Suprapubic skin (tissue), 4 donors: Measurements from ENCODE around the gene RTL10. TPM values are rescaled to one million over a fixed set of nuclear protein-coding genes. Genes with fewer than 3 reads are reported as not detected.

ENCODE experiments used
- DNase-seq, 2 donors: peaks; one replicate each; pipeline ENCODE4 v3.0.0-alpha.2; 2019; ENCODE audit warnings: low spot score in 2 of 2
- H3K27ac ChIP-seq: fragments of 200-600 bp; sonication (generic); one replicate; pipeline ENCODE4 v1.5.1; 2019
- H3K27me3 ChIP-seq: fragments of 200-600 bp; sonication (generic); one replicate; pipeline ENCODE4 v1.5.1; 2019
- H3K36me3 ChIP-seq: fragments of 200-600 bp; sonication (generic); one replicate; pipeline ENCODE4 v1.5.1; 2019
- H3K4me1 ChIP-seq: fragments of 200-600 bp; sonication (generic); one replicate; pipeline ENCODE4 v1.5.1; 2019
- H3K4me3 ChIP-seq: fragments of 200-600 bp; sonication (generic); one replicate; pipeline ENCODE4 v1.5.1; 2019; ENCODE audit warnings: mild to moderate bottlenecking
- H3K9me3 ChIP-seq: fragments of 200-600 bp; sonication (generic); one replicate; pipeline ENCODE4 v1.5.1; 2019
- EP300 ChIP-seq: sonication (generic); formaldehyde crosslinking; IDR thresholded peaks from one replicate; pipeline ENCODE4 v1.6.1; 2017; ENCODE audit warnings: antibody characterized with exemption
- POLR2A ChIP-seq, 2 donors: fragments of 450-650 bp; IDR thresholded peaks; one replicate each; pipeline ENCODE4 v1.6.1; 2017; ENCODE audit warnings: antibody characterized with exemption in 2 of 2, mild to moderate bottlenecking in 2 of 2, moderate library complexity in 2 of 2
- POLR2AphosphoS5 ChIP-seq, 3 donors: sonication (generic); formaldehyde crosslinking; IDR thresholded peaks; one replicate each; pipeline ENCODE4 v1.6.1; 2017; ENCODE audit warnings: antibody characterized with exemption in 3 of 3
- WGBS: methylation state at CpG from one replicate; pipeline ENCODE4 v1.1.5; 2018; 5-methylcytosine and 5-hydroxymethylcytosine counted together
- total RNA-seq, 4 donors: library from RNA; depleted of rRNA; stranded (reverse); fragments of >200 nt; gene quantifications; one replicate each; pipeline ENCODE4 v1.1.0, GENCODE V29; 2016
- TF ChIP-seq, protein P1 (sequence below), 2 donors: fragments of 200-600 bp in 1 of 2; fragments of 450-650 bp in 1 of 2; sonication (generic) in 1 of 2; IDR thresholded peaks; one replicate each; pipeline ENCODE4 v1.5.1; 2016 to 2019; ENCODE audit warnings: antibody characterized with exemption in 2 of 2, mild to moderate bottlenecking in 1 of 2, moderate library complexity in 1 of 2

Gene RTL10, protein sequence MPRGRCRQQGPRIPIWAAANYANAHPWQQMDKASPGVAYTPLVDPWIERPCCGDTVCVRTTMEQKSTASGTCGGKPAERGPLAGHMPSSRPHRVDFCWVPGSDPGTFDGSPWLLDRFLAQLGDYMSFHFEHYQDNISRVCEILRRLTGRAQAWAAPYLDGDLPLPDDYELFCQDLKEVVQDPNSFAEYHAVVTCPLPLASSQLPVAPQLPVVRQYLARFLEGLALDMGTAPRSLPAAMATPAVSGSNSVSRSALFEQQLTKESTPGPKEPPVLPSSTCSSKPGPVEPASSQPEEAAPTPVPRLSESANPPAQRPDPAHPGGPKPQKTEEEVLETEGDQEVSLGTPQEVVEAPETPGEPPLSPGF
- 10 to 100 TPM; 21.8 to 46.2 (median 32.4) TPM for total RNA-seq

DNA sequence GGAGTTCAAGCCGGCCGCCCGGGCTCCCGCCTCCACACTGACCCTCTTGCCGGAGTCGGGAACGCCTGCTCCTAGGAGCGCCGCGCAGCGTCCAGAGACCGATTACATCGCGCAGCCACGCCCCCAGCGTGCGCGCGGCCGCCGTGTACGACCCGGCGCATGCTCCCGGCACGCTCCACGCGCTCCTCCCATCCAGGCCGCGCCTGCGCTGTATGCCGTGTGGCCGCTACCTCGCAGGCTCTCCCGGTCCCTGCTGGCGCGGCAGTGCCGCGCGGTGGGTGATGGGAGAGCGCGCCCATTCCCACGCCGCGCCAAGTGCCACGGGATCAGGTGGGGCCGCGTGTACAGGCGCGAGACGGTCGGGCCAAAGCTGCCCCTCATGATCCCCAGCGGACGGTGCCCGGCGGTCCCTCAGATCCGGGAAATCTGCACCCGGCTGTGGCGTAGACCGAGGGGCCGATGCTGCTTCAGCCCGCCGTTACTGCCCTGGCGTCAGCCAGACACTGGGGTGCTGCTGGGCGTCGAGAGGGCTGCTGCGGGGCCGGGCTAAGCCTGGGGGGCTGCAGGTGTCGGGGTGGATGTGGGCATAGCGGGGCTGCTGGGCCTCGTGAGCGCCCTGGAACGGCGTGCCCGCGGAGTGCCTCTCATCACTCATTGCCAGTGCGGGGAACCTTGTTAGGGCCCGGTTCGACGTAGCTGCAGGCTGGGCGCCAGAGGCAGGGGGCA is at the start of gene RTL10, which contains the start of gene GNB1L:
Gene RTL10, minus strand, starts transcription at position 97 of the 726 bp plus-strand sequence. CDS start 2,613 bp downstream, outside the sequence.
Gene GNB1L, minus strand, starts transcription at position 97 of the 726 bp plus-strand sequence. CDS start 33,519 bp downstream, outside the sequence.
- H3K9me3 ChIP-seq: no peaks in the 10 kb centered on the region
- H3K36me3 ChIP-seq: peaks cover 17% of the 10 kb centered on the region
- 0% methylated on average over 14 of the region's 81 CpGs for WGBS
- peak within 1 kb of the TSS; percentile 95 for H3K4me3 ChIP-seq
- peak; percentile 96 for DNase-seq
- TF ChIP-seq POLR2A (IDR thresholded peaks at IDR 0.05): peak; percentile 76 to 84
- TF ChIP-seq, protein P1, sequence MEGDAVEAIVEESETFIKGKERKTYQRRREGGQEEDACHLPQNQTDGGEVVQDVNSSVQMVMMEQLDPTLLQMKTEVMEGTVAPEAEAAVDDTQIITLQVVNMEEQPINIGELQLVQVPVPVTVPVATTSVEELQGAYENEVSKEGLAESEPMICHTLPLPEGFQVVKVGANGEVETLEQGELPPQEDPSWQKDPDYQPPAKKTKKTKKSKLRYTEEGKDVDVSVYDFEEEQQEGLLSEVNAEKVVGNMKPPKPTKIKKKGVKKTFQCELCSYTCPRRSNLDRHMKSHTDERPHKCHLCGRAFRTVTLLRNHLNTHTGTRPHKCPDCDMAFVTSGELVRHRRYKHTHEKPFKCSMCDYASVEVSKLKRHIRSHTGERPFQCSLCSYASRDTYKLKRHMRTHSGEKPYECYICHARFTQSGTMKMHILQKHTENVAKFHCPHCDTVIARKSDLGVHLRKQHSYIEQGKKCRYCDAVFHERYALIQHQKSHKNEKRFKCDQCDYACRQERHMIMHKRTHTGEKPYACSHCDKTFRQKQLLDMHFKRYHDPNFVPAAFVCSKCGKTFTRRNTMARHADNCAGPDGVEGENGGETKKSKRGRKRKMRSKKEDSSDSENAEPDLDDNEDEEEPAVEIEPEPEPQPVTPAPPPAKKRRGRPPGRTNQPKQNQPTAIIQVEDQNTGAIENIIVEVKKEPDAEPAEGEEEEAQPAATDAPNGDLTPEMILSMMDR (IDR thresholded peaks at IDR 0.05): no peak
- TF ChIP-seq EP300: no peak
- TF ChIP-seq POLR2AphosphoS5 (IDR thresholded peaks at IDR 0.05): peak; percentile 28 to 93 (median 73)
- H3K27me3 ChIP-seq: no peaks in the 10 kb centered on the region
- H3K4me1 ChIP-seq: peaks cover 60% of the 10 kb centered on the region
- H3K27ac ChIP-seq: peak within 1 kb of the TSS; percentile 88

DNA sequence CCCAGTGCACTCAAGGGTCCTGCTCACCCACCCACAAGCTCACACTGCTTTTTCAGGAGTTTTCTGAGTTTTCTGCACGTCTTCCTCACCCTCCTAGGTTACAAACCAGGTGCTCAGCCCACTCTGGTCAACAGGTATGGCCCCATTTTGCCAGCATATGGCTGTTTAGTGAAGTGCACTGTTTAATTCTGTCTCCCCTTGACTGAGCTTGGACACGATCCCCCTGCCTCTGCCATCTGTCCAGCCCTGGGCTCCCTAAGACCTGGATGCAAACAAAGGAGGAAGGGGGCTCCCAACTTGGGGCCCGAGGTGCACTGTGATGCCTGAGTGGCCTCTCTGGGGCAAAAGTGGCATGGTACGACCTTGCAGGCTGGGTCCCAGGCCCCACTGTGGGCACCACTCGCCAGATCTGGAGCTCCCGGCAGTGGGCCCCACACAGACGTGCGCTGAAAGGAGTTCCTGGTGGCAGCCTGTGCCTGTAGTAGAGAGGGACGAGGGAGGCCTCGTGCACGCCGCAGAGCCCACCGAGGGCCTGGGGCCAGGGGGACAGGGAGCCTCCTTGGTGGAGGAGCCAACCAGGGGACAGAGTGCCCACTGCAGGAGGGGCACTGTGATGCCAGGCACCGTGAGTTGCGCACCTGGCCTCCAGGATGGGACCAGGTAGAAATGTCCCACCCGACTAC is 49.6 kb upstream of the RTL10 start:
- peaks cover 27% of the 10 kb centered on the region for H3K36me3 ChIP-seq
- no peak overlapping the region for H3K4me3 ChIP-seq
- no peak for DNase-seq
- H3K27me3 ChIP-seq: no peaks in the 10 kb centered on the region
- peaks cover 3% of the 10 kb centered on the region for H3K4me1 ChIP-seq
- no peak overlapping the region for H3K27ac ChIP-seq
- no peaks in the 10 kb centered on the region for H3K9me3 ChIP-seq
- no peak for TF ChIP-seq EP300
- no peak for TF ChIP-seq POLR2A (IDR thresholded peaks at IDR 0.05)
- TF ChIP-seq POLR2AphosphoS5 (IDR thresholded peaks at IDR 0.05): no peak
- TF ChIP-seq, protein P1 (IDR thresholded peaks at IDR 0.05): no peak
- WGBS: 77% methylated on average over 11 of the region's 16 CpGs

DNA sequence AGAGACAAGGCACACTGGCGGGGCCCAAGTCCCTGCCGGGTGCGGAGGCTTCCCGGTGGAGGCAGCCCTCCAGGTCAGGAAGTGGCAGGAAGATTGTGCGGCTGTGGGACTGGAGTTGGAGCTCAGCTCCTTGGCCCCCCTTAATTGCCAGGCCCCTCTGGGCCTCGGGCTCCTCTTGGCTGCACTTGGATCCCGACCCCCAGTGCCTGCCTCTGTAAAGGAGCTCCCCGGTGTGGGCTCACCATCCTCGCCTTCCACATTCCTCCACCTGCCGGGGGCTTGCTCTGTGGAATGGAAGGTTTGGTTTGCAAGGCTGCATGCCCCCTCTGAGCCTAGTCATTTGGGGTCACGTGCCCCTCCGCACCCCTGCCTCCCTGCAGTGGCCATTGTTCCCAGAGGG is 48.8 kb upstream of the RTL10 start:
- no peaks in the 10 kb centered on the region for H3K9me3 ChIP-seq
- peaks cover 3% of the 10 kb centered on the region for H3K4me1 ChIP-seq
- no peak overlapping the region for H3K27ac ChIP-seq
- H3K4me3 ChIP-seq: no peak overlapping the region
- no peaks in the 10 kb centered on the region for H3K27me3 ChIP-seq
- TF ChIP-seq POLR2A (IDR thresholded peaks at IDR 0.05) (no peak), EP300 (no peak), POLR2AphosphoS5 (IDR thresholded peaks at IDR 0.05) (no peak)
- TF ChIP-seq, protein P1 (IDR thresholded peaks at IDR 0.05): no peak
- 71% methylated on average over 5 of the region's 12 CpGs for WGBS
- peaks cover 31% of the 10 kb centered on the region for H3K36me3 ChIP-seq
- no peak for DNase-seq

DNA sequence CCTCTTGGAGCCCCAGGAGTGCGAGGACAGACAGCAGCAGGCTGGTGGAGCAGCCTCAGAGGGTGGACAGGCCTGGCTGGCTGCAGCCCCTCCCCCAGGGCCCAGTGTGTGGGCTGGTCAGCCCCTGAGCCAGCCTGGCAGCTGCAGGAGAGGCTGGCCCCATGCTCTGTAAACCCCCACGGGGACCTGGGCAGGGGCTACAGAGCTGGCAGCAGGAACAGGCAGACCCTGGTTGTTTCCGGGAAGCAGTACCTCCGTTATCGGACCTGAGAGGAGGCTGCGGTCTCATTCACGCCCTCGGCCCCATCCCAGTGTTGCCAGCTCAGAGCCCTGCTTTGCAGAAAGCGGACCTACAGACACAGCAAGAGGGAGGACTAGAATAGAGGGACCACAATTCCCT is 48.4 kb upstream of the RTL10 start:
- Histone ChIP-seq H3K27ac (no peak overlapping the region), H3K4me1 (peaks cover 3% of the 10 kb centered on the region), H3K4me3 (no peak overlapping the region), H3K9me3 (no peaks in the 10 kb centered on the region), H3K27me3 (no peaks in the 10 kb centered on the region), H3K36me3 (peaks cover 30% of the 10 kb centered on the region)
- no peak for DNase-seq
- 90% methylated on average over 6 of the region's 9 CpGs for WGBS
- TF ChIP-seq POLR2A (IDR thresholded peaks at IDR 0.05): no peak
- TF ChIP-seq POLR2AphosphoS5 (IDR thresholded peaks at IDR 0.05): no peak
- TF ChIP-seq, protein P1 (IDR thresholded peaks at IDR 0.05): no peak
- no peak for TF ChIP-seq EP300
